GM21786 (cell line): Measurements from ENCODE around the gene MDN1.

ENCODE experiments used
- ATAC-seq: cut with Tn5 transposase; IDR thresholded peaks from one replicate; pipeline ENCODE4 v1.9.1; 2021; ENCODE audit not compliant: unreplicated experiment

MDN1 gene

GRCh38 chr6:89612121-89612520, 207.5 kb downstream of the MDN1 start:
- no peak for ATAC-seq

- no peak for ATAC-seq
Observed at GRCh38 chr6:89611666-89612065, 207.9 kb downstream of the MDN1 start.

- peak; percentile 55 for ATAC-seq
Observed at GRCh38 chr6:89610149-89610642, 209.4 kb downstream of the MDN1 start.

GRCh38 chr6:89605861-89606260, 213.7 kb downstream of the MDN1 start:
- ATAC-seq, result no peak

GRCh38 chr6:89604653-89605052, 214.9 kb downstream of the MDN1 start:
- ATAC-seq, result no peak

- no peak for ATAC-seq
Observed at GRCh38 chr6:89602166-89602565, 217.4 kb downstream of the MDN1 start.

- ATAC-seq, result no peak
Observed at GRCh38 chr6:89599727-89600126, 219.9 kb downstream of the MDN1 start.

GRCh38 chr6:89597988-89598387, 221.6 kb downstream of the MDN1 start:
- no peak for ATAC-seq

- ATAC-seq, result no peak
Observed at GRCh38 chr6:89597372-89597771, 222.2 kb downstream of the MDN1 start.

GRCh38 chr6:89596484-89596883, 223.1 kb downstream of the MDN1 start:
- ATAC-seq, result no peak

- peak; percentile 93 for ATAC-seq
Observed at GRCh38 chr6:89596056-89596455, 223.5 kb downstream of the MDN1 start.
